Adrenal gland (tissue), 12 donors: ENCODE results near the gene NELFCD. TPM values are rescaled to one million over a fixed set of nuclear protein-coding genes. Genes with fewer than 3 reads are reported as not detected.

Source experiments
- DNase-seq, 7 donors: peaks; one replicate each; pipeline ENCODE4 v3.0.0-alpha.2; 2019 to 2020
- H3K27ac ChIP-seq, 5 donors: fragments of 200-600 bp; sonication (generic) in 4 of 5; 1 replicate in 3 of 5; 2 replicates in 2 of 5; pipeline versions ENCODE4 v1.5.1 to v1.8.0; 2016 to 2020; ENCODE audit warnings: mild to moderate bottlenecking in 1 of 5
- H3K27me3 ChIP-seq: fragments of 200-600 bp; 2 replicates; pipeline ENCODE4 v1.8.0; 2021
- H3K36me3 ChIP-seq, 2 donors: fragments of 200-600 bp; replicated peaks in 1 of 2; 1 replicate in 1 of 2; 2 replicates in 1 of 2; pipeline versions ENCODE4 v1.5.1 to v1.8.0; 2018 to 2022
- H3K4me1 ChIP-seq, 2 donors: fragments of 200-600 bp; replicated peaks in 1 of 2; 1 replicate in 1 of 2; 2 replicates in 1 of 2; pipeline versions ENCODE4 v1.5.1 to v1.8.0; 2018 to 2021
- H3K4me3 ChIP-seq, 4 donors: fragments of 200-600 bp; sonication (generic) in 3 of 4; one replicate each; pipeline ENCODE4 v1.5.1; 2016 to 2018
- H3K9me3 ChIP-seq, 3 donors: fragments of 200-600 bp; sonication (generic) in 1 of 3; replicated peaks in 1 of 3; 1 replicate in 2 of 3; 2 replicates in 1 of 3; pipeline versions ENCODE4 v1.5.1 to v1.8.0; 2016 to 2021
- POLR2A ChIP-seq, 2 donors: fragments of 450-650 bp; IDR thresholded peaks; one replicate each; pipeline ENCODE4 v1.6.1; 2017; ENCODE audit warnings: antibody characterized with exemption in 2 of 2, mild to moderate bottlenecking in 2 of 2, moderate library complexity in 1 of 2
- WGBS, 4 donors: extraction: QIAGEN DNeasy Blood & Tissue Kit in 2 of 4; methylation state at CpG; one replicate each; pipeline versions ENCODE4 v1.1.5 to v1.1.7; 2013 to 2017; 5-methylcytosine and 5-hydroxymethylcytosine counted together
- intact Hi-C, 2 donors: fragments of 100-400 bp; cut with DNase I; formaldehyde crosslinking; loops; one replicate each; pipeline versions ENCODE4 v1.14.1 to v1.15.0; 2022 to 2023
- polyA plus RNA-seq, 3 donors: library from polyadenylated mRNA; stranded (reverse); fragments of 200-250 nt in 2 of 3; fragments of 350-450 nt in 1 of 3; fragmentation: Illumina TruSeq in 1 of 3; extraction: RNeasy Lipid Tissue Mini Kit (QIAGEN cat#74804) in 1 of 3; gene quantifications; one replicate each; pipeline ENCODE4 v1.2.3, GENCODE V29; 2013 to 2014
- total RNA-seq, 9 donors: library from RNA; depleted of rRNA in 4 of 9; stranded (reverse); fragments of >200 nt in 4 of 9; fragments of 120-200 nt in 1 of 9; fragmentation: NEBNext Ultra II Directional in 1 of 9; extraction: Animal tissue kit (Norgen Biotek cat#: 25700) in 1 of 9; gene quantifications; one replicate each; pipeline versions ENCODE4 v1.1.0 to v1.2.4, GENCODE V29; 2013 to 2023
- TF ChIP-seq, protein P1 (sequence below), 6 experiments: fragments of 450-650 bp in 4 of 6; fragments of 200-600 bp in 2 of 6; sonication (generic) in 1 of 6; IDR thresholded peaks; 1 replicate in 5 of 6; 2 replicates in 1 of 6; pipeline versions ENCODE4 v1.5.1 to v1.8.0; 2016 to 2021; ENCODE audit warnings: antibody characterized with exemption in 6 of 6, mild to moderate bottlenecking in 2 of 6, moderate library complexity in 1 of 6
- donor health status: healthy with polysubstance abuse.
- donor health status: Bipolar disorder and iron deficiency.
- donor health status: DM: yes; HTN: yes; CAD: no.
- donor health status: DM: no; HTN: no; CAD: no.
- donor health status: DM: no; HTN: no; CAD: no.
- donor health status: DM: yes; HTN: yes; CAD: no.

The NELFCD gene
- total and polyA plus RNA-seq, 12 donors, result 47.1 to 107 (median 75.0) TPM

DNA sequence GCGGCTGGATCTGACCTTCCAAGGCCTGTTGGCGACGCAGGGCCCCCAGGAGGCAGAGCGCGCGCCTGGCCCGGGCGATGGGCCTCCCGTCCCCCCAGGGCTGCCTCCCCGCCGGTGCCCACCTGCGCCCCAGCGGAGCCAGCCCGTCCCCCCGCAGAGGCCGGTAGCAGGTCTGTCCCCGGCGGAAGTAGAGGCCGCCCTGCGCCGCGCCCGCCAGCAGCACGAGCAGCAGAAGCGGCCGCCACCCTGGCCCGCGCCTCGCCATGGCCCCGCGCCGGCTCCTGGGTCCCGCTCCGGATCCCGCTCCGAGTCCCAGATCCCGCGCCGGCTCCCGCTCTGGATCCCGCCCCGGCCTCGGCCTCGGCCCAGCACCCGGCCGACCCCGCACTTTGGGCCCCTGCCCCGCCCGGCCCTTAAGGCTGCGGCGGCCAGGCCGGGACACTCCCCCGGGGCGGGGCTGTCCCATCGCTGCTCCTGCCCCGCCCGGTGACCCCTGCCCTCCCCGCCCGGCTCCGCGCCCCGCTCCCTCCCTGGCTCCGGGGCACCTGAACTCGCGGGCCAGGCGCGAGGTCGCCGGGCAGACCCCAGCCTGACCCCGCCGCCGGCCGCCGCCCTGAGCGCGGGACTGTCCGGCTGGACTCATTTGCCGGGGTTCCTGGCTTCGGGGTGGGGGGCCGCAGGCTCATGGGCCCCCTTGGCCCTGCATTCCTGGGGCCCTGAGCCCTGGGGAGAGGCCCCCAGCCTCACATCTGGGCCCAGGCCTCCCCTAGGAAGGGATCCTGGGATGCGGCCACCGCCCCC lies 26.0 kb downstream of the NELFCD start, which contains the start of gene CTSZ:
Gene CTSZ (minus strand): TSS at position 391 of the 801 bp plus-strand sequence. CDS start 126 bp downstream, at position 265.
- H3K4me3 ChIP-seq, result peak within 1 kb of the TSS in 3 of 4 donors; percentile 28 to 82 (median 38)
- intact Hi-C loops, result no loop called here
- no peaks in the 10 kb centered on the region for H3K27me3 ChIP-seq
- H3K36me3 ChIP-seq, result peaks cover 0 to under 1% of the 10 kb centered on the region in 2 donors
- peak within 1 kb of the TSS; percentile 25 to 87 (median 75) for H3K27ac ChIP-seq
- H3K4me1 ChIP-seq, result peaks cover 17 to 34% of the 10 kb centered on the region in 2 donors
- WGBS, 4 donors, result 13 to 26% (median 24%) methylated on average over 18 to 82 of the region's 82 CpGs; no CpG with 5 or more reads in 1 of the 4 donors
- DNase-seq, result peak in 5 of 7 donors; percentile 39 to 55 (median 45)
- TF ChIP-seq, protein P1, sequence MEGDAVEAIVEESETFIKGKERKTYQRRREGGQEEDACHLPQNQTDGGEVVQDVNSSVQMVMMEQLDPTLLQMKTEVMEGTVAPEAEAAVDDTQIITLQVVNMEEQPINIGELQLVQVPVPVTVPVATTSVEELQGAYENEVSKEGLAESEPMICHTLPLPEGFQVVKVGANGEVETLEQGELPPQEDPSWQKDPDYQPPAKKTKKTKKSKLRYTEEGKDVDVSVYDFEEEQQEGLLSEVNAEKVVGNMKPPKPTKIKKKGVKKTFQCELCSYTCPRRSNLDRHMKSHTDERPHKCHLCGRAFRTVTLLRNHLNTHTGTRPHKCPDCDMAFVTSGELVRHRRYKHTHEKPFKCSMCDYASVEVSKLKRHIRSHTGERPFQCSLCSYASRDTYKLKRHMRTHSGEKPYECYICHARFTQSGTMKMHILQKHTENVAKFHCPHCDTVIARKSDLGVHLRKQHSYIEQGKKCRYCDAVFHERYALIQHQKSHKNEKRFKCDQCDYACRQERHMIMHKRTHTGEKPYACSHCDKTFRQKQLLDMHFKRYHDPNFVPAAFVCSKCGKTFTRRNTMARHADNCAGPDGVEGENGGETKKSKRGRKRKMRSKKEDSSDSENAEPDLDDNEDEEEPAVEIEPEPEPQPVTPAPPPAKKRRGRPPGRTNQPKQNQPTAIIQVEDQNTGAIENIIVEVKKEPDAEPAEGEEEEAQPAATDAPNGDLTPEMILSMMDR (IDR thresholded peaks at IDR 0.05), result no peak
- TF ChIP-seq POLR2A (IDR thresholded peaks at IDR 0.05), result peak in 1 of 2 donors; percentile 47
- no peaks in the 10 kb centered on the region for H3K9me3 ChIP-seq

DNA sequence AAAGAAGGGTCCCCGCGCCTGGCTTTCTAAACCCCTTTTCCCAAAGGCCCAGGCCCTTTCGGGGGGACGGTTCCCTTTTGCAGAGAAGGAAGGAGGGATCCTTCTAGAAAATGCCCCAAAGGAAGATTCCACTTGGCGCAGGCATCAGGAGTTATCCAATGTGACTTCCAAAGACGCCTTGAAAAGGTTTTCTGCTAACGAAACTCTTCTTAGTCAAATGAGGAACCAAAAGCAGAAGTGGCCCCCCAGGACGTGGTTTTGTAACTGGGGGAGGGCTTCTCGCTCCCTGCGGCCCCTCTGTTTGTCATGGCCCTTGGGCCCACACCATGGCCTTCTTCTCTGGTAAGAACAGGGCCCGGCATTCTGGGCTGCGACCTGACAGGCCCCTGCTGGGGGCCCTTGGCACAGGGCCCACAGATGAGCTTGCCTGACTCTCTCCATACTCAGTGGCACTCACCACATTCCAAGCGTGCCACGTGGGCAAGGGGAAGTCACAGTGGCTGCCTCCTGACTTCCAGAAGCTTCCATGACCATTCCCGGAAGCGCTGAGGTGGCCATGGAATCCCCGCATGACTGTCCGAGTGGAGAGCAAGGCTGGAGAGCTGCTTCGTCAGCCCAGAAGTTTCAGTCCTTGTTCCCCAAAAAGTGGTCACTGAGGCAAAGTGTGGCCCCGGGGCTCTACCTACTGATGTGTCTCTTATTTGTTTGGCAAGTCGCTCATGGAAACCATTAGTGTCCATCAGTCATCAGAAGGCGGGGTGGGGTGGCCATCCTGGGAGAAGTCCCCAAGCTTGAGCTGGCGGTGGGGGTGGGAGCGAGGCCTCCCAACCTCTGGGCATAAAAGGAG lies 26.8 kb downstream of the NELFCD start:
- peaks cover 17 to 34% of the 10 kb centered on the region in 2 donors for H3K4me1 ChIP-seq
- no peaks in the 10 kb centered on the region for H3K27me3 ChIP-seq
- WGBS, 4 donors, result 82 to 93% (median 84%) methylated on average over 12 to 24 of the region's 24 CpGs
- peak overlapping the region; percentile 25 to 87 (median 75) for H3K27ac ChIP-seq
- peak in 6 of 7 donors; percentile 38 to 72 (median 57) for DNase-seq
- TF ChIP-seq, protein P1 (IDR thresholded peaks at IDR 0.05), result no peak
- no peak for TF ChIP-seq POLR2A (IDR thresholded peaks at IDR 0.05)
- peak overlapping the region in 1 of 4 donors; percentile 82 for H3K4me3 ChIP-seq
- H3K9me3 ChIP-seq, result no peaks in the 10 kb centered on the region
- intact Hi-C loops, result no loop called here
- H3K36me3 ChIP-seq, result no peaks in the 10 kb centered on the region

DNA sequence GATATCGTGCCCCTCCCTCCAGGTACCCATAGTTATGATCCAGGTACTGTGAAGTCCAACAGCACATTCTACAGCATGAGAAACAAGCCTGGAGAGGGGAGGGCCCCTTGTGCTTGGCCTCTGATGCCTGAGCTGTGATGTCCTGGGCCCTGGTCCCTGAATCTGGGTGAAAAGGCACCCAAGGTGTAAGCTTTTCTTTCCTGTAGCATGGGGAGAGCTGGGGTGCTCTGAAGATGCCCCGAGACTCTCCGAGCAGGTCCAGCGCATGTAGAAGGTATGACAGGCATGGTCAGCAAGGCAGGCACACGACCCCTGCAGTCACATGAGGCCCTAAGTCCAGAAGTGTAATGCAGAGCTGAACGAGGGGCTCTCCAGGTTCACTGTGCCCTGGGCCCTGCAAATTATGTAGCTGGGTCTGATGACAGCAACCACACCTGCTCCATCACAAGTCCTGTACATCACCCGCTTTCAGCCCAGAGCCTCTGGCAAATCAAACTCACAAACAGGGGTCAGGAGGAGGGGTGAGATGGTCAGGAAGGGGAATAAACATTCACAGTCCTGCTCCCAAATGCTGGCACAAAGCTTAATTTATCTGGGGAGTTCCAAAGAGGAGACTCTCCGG lies 27.8 kb downstream of the NELFCD start:
- TF ChIP-seq POLR2A (IDR thresholded peaks at IDR 0.05), result no peak
- TF ChIP-seq, protein P1 (IDR thresholded peaks at IDR 0.05), result no peak
- H3K4me3 ChIP-seq, result no peak overlapping the region
- WGBS, 4 donors, result 85 to 96% (median 92%) methylated on average over 5 to 8 of the region's 8 CpGs
- intact Hi-C loops, result no loop called here
- peak overlapping the region in 1 of 5 donors; percentile 86 for H3K27ac ChIP-seq
- H3K9me3 ChIP-seq, result no peaks in the 10 kb centered on the region
- no peaks in the 10 kb centered on the region for H3K27me3 ChIP-seq
- peak in 4 of 7 donors; percentile 8 to 33 (median 14) for DNase-seq
- H3K36me3 ChIP-seq, result no peaks in the 10 kb centered on the region
- H3K4me1 ChIP-seq, result peaks cover 17 to 32% of the 10 kb centered on the region in 2 donors
